Activated T-helper 17 cell treated with anti-CD3 and anti-CD28 coated beads, Interleukin-2, amount 50 U/mL, for 72 hours (primary cell): ENCODE data around the gene GAB4. TPM values are rescaled to one million over a fixed set of nuclear protein-coding genes. Genes with fewer than 3 reads are reported as not detected.
"Not testable (repeated sequence)": the region's sequence is repeated elsewhere in the genome, so short reads cannot be mapped to it uniquely, and the experiment has no call there.

Source experiments
- ATAC-seq: fragments of 150-1000 bp; cut with Tn5 transposase; replicated peaks from 2 replicates; pipeline ENCODE4 v1.10.0; 2021; ENCODE audit warnings: mild to moderate bottlenecking, moderate library complexity
- H3K27ac Mint-ChIP-seq: one replicate; pipeline ENCODE4 v1.8.0; 2022; ENCODE audit warnings: mixed read lengths
- H3K27me3 Mint-ChIP-seq: one replicate; pipeline ENCODE4 v1.8.0; 2022; ENCODE audit warnings: mixed read lengths
- H3K36me3 Mint-ChIP-seq: one replicate; pipeline ENCODE4 v1.8.0; 2022; ENCODE audit warnings: low read depth, mild to moderate bottlenecking, mixed read lengths
- H3K4me1 Mint-ChIP-seq: one replicate; pipeline ENCODE4 v1.8.0; 2022; ENCODE audit warnings: mixed read lengths
- H3K4me3 Mint-ChIP-seq: one replicate; pipeline ENCODE4 v1.8.0; 2022; ENCODE audit warnings: mild to moderate bottlenecking, mixed read lengths
- H3K9me3 Mint-ChIP-seq: one replicate; pipeline ENCODE4 v1.8.0; 2022; ENCODE audit warnings: mixed read lengths
- total RNA-seq, 2 donors: library from RNA; stranded (reverse); gene quantifications; one replicate each; pipeline ENCODE4 v1.2.3, GENCODE V29; 2022

GAB4 gene
- total RNA-seq, 2 donors from 2014 or later, result not detected

DNA sequence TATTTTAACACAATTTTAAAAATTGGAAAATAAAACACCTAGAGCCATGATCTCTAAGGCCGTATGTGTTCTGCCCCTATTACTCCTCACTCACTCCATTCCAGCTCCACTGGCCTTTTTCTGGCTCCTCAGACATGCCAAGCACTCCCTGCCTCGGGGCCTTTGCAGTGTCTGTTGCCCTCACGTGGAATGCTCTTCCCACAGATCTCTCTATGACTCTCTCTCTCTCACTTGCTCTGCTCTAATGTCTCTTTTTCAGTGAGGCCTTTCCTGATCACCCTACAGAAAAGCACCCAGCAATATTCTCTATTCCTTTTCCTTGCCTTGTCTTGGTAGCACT lies 6.0 kb upstream of the GAB4 start:
- H3K9me3 Mint-ChIP-seq, H3K4me1 Mint-ChIP-seq, H3K36me3 Mint-ChIP-seq, ATAC-seq, H3K27ac Mint-ChIP-seq, H3K4me3 Mint-ChIP-seq: not testable (repeated sequence)
- peaks cover 46% of the 10 kb centered on the region for H3K27me3 Mint-ChIP-seq

- no peak overlapping the region for H3K27ac Mint-ChIP-seq
- H3K36me3 Mint-ChIP-seq, result no peaks in the 10 kb centered on the region
- no peak overlapping the region for H3K4me3 Mint-ChIP-seq
- peaks cover 47% of the 10 kb centered on the region for H3K27me3 Mint-ChIP-seq
- no peak for ATAC-seq
- no peaks in the 10 kb centered on the region for H3K4me1 Mint-ChIP-seq
- H3K9me3 Mint-ChIP-seq, result no peaks in the 10 kb centered on the region
Measured at GRCh38 chr22:17013396-17014100, 5.5 kb upstream of the GAB4 start.

GRCh38 chr22:17012267-17012666 lies 4.2 kb upstream of the GAB4 start:
- ATAC-seq, result no peak
- no peak overlapping the region for H3K4me3 Mint-ChIP-seq
- peaks cover 47% of the 10 kb centered on the region for H3K27me3 Mint-ChIP-seq
- H3K9me3 Mint-ChIP-seq, result no peaks in the 10 kb centered on the region
- no peaks in the 10 kb centered on the region for H3K36me3 Mint-ChIP-seq
- no peak overlapping the region for H3K27ac Mint-ChIP-seq
- no peaks in the 10 kb centered on the region for H3K4me1 Mint-ChIP-seq

GRCh38 chr22:17009640-17010291 lies 1.7 kb upstream of the GAB4 start:
- no peak overlapping the region for H3K27ac Mint-ChIP-seq
- H3K4me3 Mint-ChIP-seq, result no peak overlapping the region
- H3K27me3 Mint-ChIP-seq, result peaks cover 61% of the 10 kb centered on the region
- H3K36me3 Mint-ChIP-seq, result no peaks in the 10 kb centered on the region
- H3K9me3 Mint-ChIP-seq, result no peaks in the 10 kb centered on the region
- no peak for ATAC-seq
- no peaks in the 10 kb centered on the region for H3K4me1 Mint-ChIP-seq

GRCh38 chr22:17007257-17007656 lies 765 bp downstream of the GAB4 start:
- no peaks in the 10 kb centered on the region for H3K36me3 Mint-ChIP-seq
- no peak for ATAC-seq
- no peaks in the 10 kb centered on the region for H3K9me3 Mint-ChIP-seq
- no peaks in the 10 kb centered on the region for H3K4me1 Mint-ChIP-seq
- no peak overlapping the region for H3K27ac Mint-ChIP-seq
- no peak overlapping the region for H3K4me3 Mint-ChIP-seq
- H3K27me3 Mint-ChIP-seq, result peaks cover 65% of the 10 kb centered on the region

DNA sequence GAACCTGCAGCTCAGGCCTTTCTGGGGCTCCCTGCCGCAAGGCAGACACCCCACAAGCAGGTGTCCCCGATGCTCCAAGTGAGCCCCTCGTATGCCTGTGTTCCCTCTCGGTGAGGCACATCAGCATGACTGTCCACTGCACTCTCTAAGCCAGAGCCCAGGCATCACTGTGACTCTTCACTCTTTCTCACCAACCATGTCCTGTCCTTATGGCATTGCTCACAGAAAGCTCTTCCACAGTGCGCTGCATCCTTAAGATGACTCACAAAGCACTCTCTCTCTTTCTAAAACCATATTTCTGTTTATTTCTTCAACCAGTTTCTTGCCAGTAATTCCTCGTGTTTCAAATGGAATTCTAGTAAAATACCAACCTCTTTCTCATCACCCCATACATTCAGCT lies 18.1 kb downstream of the GAB4 start:
- ATAC-seq, result no peak
- no peak overlapping the region for H3K4me3 Mint-ChIP-seq
- peaks cover 19% of the 10 kb centered on the region for H3K27me3 Mint-ChIP-seq
- no peaks in the 10 kb centered on the region for H3K36me3 Mint-ChIP-seq
- no peaks in the 10 kb centered on the region for H3K4me1 Mint-ChIP-seq
- H3K27ac Mint-ChIP-seq, result no peak overlapping the region
- no peaks in the 10 kb centered on the region for H3K9me3 Mint-ChIP-seq

- H3K27ac Mint-ChIP-seq, result no peak overlapping the region
- peaks cover 4% of the 10 kb centered on the region for H3K9me3 Mint-ChIP-seq
- no peak overlapping the region for H3K4me3 Mint-ChIP-seq
- ATAC-seq, result no peak
- no peaks in the 10 kb centered on the region for H3K36me3 Mint-ChIP-seq
- peaks cover 23% of the 10 kb centered on the region for H3K27me3 Mint-ChIP-seq
- no peaks in the 10 kb centered on the region for H3K4me1 Mint-ChIP-seq
Measured at GRCh38 chr22:16988257-16988656, 19.8 kb downstream of the GAB4 start.

- Mint-ChIP-seq H3K27me3 (peaks cover 23% of the 10 kb centered on the region), H3K4me1 (no peaks in the 10 kb centered on the region), H3K4me3 (no peak overlapping the region), H3K9me3 (peaks cover 6% of the 10 kb centered on the region), H3K36me3 (no peaks in the 10 kb centered on the region), H3K27ac (no peak overlapping the region)
- ATAC-seq, result no peak
Measured at GRCh38 chr22:16987822-16988221, 20.2 kb downstream of the GAB4 start.

GRCh38 chr22:16975155-16975885 lies 32.7 kb downstream of the GAB4 start:
- ATAC-seq, result no peak
- Mint-ChIP-seq H3K36me3 (no peaks in the 10 kb centered on the region), H3K4me1 (no peaks in the 10 kb centered on the region), H3K4me3 (no peak overlapping the region), H3K9me3 (no peaks in the 10 kb centered on the region), H3K27ac (no peak overlapping the region), H3K27me3 (peaks cover 49% of the 10 kb centered on the region)

GRCh38 chr22:16974298-16975084 lies 33.5 kb downstream of the GAB4 start:
- Mint-ChIP-seq H3K27me3 (peaks cover 53% of the 10 kb centered on the region), H3K4me1 (no peaks in the 10 kb centered on the region), H3K27ac (no peak overlapping the region), H3K4me3 (no peak overlapping the region), H3K36me3 (no peaks in the 10 kb centered on the region), H3K9me3 (no peaks in the 10 kb centered on the region)
- no peak for ATAC-seq

DNA sequence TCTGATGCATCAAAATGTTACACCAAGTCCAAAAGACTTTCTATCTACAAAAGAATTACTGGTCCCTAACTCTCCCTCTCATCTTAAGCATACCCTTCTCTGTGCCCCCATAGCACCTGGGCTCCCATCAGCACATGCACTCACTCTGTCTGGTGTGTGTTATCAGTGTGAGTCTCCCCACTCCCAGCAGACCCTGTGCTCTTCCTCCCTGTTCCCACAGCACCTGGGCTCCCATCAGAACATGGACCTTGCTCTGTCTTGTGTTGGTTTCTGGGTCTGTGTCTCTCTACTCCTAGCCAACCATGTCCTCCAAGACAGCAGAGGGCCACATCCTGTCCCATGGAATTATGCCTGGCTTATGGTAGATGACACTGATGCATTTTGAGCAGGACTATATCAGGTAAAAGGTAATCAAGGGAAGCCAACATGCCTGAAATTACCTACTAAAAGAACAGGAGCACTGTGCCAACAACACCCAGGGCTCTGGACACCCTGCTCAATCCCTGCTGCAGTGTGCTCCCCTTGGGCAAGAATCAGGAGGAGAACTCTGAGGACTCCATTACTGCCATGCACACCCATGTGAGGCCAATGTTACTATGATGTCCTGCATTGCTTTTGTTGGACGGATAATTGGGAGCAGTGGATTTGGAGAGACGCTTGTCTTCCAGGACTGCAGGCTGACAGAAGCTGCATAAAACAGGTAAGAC lies 34.3 kb downstream of the GAB4 start:
- no peak overlapping the region for H3K27ac Mint-ChIP-seq
- no peaks in the 10 kb centered on the region for H3K36me3 Mint-ChIP-seq
- no peaks in the 10 kb centered on the region for H3K9me3 Mint-ChIP-seq
- H3K4me1 Mint-ChIP-seq, result no peaks in the 10 kb centered on the region
- no peak for ATAC-seq
- peaks cover 53% of the 10 kb centered on the region for H3K27me3 Mint-ChIP-seq
- no peak overlapping the region for H3K4me3 Mint-ChIP-seq

GRCh38 chr22:16972311-16972710 lies 35.7 kb downstream of the GAB4 start:
- Mint-ChIP-seq H3K36me3 (no peaks in the 10 kb centered on the region), H3K4me1 (no peaks in the 10 kb centered on the region), H3K4me3 (no peak overlapping the region), H3K27me3 (peaks cover 43% of the 10 kb centered on the region), H3K9me3 (no peaks in the 10 kb centered on the region), H3K27ac (no peak overlapping the region)
- ATAC-seq, result no peak

DNA sequence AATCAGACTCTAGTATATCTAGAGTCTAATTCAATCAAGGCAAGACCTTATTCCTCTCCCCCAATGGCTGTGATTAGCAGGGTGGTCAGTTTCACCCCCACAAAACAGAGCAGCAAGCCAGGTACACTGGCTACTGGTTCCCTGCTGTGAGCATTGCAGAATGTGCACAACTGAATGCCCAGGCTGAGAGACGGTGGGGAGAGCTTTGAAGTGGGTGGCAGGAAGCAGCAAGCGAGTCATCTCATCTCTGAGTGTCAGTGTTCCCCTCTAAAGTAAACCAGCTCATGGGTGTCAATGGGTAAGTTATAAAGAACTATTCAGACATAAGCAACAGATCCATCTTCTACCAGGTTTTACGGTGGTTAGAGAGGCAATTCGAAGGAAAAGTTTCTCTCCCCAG lies 37.6 kb downstream of the GAB4 start:
- Mint-ChIP-seq H3K4me3 (no peak overlapping the region), H3K4me1 (no peaks in the 10 kb centered on the region), H3K27me3 (peaks cover 29% of the 10 kb centered on the region), H3K27ac (no peak overlapping the region), H3K9me3 (no peaks in the 10 kb centered on the region), H3K36me3 (no peaks in the 10 kb centered on the region)
- no peak for ATAC-seq
